Panc1 (cell line): ENCODE data around the gene COL9A2.

Experiments used
- CTCF ChIP-seq: fragments of 450-650 bp; IDR thresholded peaks from 2 replicates; pipeline ENCODE4 v1.5.1; 2017; ENCODE audit warnings: mild to moderate bottlenecking
- POLR2AphosphoS5 ChIP-seq: IDR thresholded peaks from 2 replicates; pipeline ENCODE4 v1.6.1; 2012; ENCODE audit warnings: mild to moderate bottlenecking, low read depth, low read length, moderate library complexity
- SIN3A ChIP-seq: IDR thresholded peaks from 2 replicates; pipeline ENCODE4 v1.6.1; 2012; ENCODE audit warnings: low read depth, mild to moderate bottlenecking, low read length, moderate library complexity, borderline replicate concordance; ENCODE audit not compliant: insufficient read depth
- TCF7L2 ChIP-seq: IDR thresholded peaks from 2 replicates; pipeline ENCODE4 v1.6.1; 2011; ENCODE audit warnings: mild to moderate bottlenecking, low read depth, low read length, inconsistent platforms

DNA sequence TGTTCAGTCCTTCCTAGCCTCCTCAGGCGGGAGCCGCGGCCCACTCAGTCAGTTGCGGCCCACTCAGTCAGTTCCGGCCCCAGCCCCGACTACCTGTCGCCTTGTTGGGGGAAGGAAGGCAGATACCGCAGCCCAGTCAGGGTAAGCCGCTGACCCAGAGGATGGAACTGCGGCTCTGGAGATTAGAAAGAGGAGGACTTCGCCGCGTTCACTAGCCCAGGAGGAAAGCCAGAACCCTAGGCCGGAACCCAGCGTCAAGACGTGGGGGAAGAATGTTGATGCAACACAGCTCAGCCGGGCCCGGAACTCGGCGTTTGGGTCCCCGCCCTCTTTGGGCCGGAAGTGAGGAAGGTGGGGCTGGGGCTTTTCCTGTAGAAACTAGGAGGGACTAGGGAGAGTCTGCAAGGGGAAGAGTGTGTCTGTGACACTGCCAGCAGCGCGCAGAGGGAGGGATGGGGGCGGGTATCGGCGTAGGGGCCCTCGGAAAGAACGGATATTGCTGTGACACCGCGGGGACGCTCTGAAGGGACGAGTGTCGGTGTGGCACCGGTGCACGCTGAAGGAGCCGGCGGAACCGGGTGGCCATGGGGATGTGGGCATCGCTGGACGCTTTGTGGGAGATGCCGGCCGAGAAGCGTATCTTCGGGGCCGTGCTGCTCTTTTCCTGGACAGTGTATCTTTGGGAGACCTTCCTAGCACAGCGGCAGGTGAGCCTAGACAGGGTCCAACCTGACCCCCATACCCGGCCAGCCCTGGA lies 59.2 kb downstream of the COL9A2 start, which contains the start of gene ZMPSTE24:
- no peak for TF ChIP-seq CTCF
- peak; percentile 81 for TF ChIP-seq POLR2AphosphoS5
- peak; percentile 93 for TF ChIP-seq SIN3A
- TF ChIP-seq TCF7L2 = peak; percentile 76
